AG04450 (cell line): ENCODE results near the gene SLC25A41. TPM values are rescaled to one million over a fixed set of nuclear protein-coding genes. Genes with fewer than 3 reads are reported as not detected.

Experiments
- CTCF ChIA-PET: fragments of 300-600, 350-600 bp; formaldehyde crosslinking; extraction: SDS; loops from one replicate; lab custom pipeline; 2022; ENCODE audit warnings: antibody characterized with exemption, inconsistent platforms; lab: Charles Lee
- POLR2A ChIA-PET: fragments of 350-600 bp; formaldehyde crosslinking; extraction: SDS; loops from one replicate; lab custom pipeline; 2021; ENCODE audit warnings: antibody characterized with exemption, inconsistent platforms; lab: Yijun Ruan, JAX
- DNase-seq: peaks from one replicate; pipeline ENCODE4 v3.0.0-alpha.2; 2011; ENCODE audit warnings: low read depth, low spot score
- H3K27ac ChIP-seq: one replicate; pipeline ENCODE4 v1.5.1; 2012; ENCODE audit warnings: low read depth, low read length, control low read depth
- H3K27me3 ChIP-seq: one replicate; pipeline ENCODE4 v1.6.0; 2012; ENCODE audit warnings: low read length; ENCODE audit not compliant: control insufficient read depth, insufficient read depth
- H3K4me3 ChIP-seq: 2 replicates; pipeline ENCODE4 v1.5.1; 2011; ENCODE audit warnings: mild to moderate bottlenecking, low read depth, low read length, control low read depth
- H3K9me3 ChIP-seq: 2 replicates; pipeline ENCODE4 v1.5.1; 2012; ENCODE audit warnings: low read length; ENCODE audit not compliant: control insufficient read depth, insufficient read depth
- polyA plus RNA-seq: library from polyadenylated mRNA; depleted of rRNA; stranded (reverse); fragments of >200 nt; gene quantifications from 2 replicates; pipeline ENCODE4 v1.2.3, GENCODE V29; 2011
- TF ChIP-seq, protein P1 (sequence below): IDR thresholded peaks from 2 replicates; pipeline ENCODE4 v1.5.1; 2011; ENCODE audit warnings: low read depth, low read length, control low read depth, inconsistent platforms

The SLC25A41 gene
- polyA plus RNA-seq, 1 experiment = not detected

DNA sequence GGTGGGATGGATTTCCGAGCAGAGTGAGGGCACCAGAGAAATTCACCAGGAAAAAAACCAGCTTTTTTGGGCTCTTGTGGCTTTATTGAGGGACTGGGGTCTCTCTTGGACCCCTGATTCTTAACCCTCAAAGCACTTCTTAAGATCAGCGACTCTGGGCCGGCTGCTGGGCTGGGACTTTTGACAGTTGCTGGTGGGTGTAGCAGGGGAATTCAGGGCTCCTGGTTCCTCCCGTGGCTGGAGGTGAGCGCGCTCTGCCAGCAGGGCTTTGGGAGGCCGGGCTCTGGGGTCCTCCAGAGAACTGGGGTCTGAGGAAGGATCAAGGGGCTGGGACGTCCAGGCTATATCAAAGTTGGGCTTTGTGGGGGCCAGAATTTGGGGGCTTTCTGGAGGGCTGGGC is 33.8 kb upstream of the SLC25A41 start:
- Histone ChIP-seq H3K27me3 (peaks cover 22% of the 10 kb centered on the region), H3K27ac (no peak overlapping the region), H3K9me3 (no peaks in the 10 kb centered on the region; the same call in 1 of the 2 replicates), H3K4me3 (no peak overlapping the region)
- CTCF ChIA-PET = no interaction called here
- POLR2A ChIA-PET = no interaction called here
- TF ChIP-seq, protein P1, sequence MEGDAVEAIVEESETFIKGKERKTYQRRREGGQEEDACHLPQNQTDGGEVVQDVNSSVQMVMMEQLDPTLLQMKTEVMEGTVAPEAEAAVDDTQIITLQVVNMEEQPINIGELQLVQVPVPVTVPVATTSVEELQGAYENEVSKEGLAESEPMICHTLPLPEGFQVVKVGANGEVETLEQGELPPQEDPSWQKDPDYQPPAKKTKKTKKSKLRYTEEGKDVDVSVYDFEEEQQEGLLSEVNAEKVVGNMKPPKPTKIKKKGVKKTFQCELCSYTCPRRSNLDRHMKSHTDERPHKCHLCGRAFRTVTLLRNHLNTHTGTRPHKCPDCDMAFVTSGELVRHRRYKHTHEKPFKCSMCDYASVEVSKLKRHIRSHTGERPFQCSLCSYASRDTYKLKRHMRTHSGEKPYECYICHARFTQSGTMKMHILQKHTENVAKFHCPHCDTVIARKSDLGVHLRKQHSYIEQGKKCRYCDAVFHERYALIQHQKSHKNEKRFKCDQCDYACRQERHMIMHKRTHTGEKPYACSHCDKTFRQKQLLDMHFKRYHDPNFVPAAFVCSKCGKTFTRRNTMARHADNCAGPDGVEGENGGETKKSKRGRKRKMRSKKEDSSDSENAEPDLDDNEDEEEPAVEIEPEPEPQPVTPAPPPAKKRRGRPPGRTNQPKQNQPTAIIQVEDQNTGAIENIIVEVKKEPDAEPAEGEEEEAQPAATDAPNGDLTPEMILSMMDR = no peak
- DNase-seq = no peak

DNA sequence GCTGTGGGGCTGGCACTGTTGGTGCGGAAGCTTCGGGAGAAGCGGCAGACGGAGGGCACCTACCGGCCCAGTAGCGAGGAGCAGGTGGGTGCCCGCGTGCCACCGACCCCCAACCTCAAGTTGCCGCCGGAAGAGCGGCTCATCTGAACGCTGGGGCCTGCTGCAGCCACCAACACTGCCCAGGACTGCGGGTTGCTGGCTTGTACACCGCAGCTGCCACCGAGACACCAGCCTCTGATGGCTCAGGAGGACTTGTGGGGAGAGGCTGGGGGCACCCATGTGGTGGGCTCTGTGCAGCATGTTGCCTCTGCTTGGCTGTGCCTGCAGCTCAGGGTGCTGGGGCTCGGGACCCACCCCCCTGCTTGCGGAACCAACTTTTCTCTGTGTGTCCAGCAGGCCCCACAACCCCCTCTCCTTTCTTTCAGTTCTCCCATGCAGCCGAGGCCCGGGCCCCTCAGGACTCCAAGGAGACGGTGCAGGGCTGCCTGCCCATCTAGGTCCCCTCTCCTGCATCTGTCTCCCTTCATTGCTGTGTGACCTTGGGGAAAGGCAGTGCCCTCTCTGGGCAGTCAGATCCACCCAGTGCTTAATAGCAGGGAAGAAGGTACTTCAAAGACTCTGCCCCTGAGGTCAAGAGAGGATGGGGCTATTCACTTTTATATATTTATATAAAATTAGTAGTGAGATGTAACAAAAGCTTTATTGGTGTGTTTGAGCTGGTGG is 33.1 kb upstream of the SLC25A41 start:
- TF ChIP-seq, protein P1 = no peak
- ChIA-PET CTCF (no interaction called here), POLR2A (no interaction called here)
- peaks cover 22% of the 10 kb centered on the region for H3K27me3 ChIP-seq
- H3K27ac ChIP-seq = no peak overlapping the region
- no peaks in the 10 kb centered on the region; the same call in 1 of the 2 replicates for H3K9me3 ChIP-seq
- DNase-seq = no peak
- no peak overlapping the region for H3K4me3 ChIP-seq

DNA sequence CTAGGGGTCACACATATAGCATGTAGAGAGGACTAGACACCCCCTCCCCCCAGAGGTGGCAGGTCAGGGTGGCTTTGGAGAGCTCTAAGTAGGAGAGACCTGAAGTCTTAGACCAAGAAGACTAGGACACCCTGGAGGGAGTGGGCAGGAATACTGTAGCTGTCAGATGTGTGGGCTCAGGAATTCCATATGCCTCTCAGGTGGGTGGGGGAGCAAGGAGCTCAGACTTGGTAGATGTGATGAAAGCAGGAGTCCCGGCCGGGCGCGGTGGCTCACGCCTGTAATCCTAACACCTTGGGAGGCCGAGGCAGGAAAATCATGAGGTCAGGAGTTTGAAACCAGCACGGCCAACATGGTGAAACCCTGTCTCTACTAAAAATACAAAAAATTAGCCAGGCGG is 32.1 kb upstream of the SLC25A41 start:
- H3K9me3 ChIP-seq = no peaks in the 10 kb centered on the region
- ChIA-PET POLR2A (no interaction called here), CTCF (no interaction called here)
- no peak overlapping the region for H3K4me3 ChIP-seq
- TF ChIP-seq, protein P1 = no peak
- H3K27me3 ChIP-seq = peaks cover 22% of the 10 kb centered on the region
- no peak overlapping the region for H3K27ac ChIP-seq
- DNase-seq = no peak

DNA sequence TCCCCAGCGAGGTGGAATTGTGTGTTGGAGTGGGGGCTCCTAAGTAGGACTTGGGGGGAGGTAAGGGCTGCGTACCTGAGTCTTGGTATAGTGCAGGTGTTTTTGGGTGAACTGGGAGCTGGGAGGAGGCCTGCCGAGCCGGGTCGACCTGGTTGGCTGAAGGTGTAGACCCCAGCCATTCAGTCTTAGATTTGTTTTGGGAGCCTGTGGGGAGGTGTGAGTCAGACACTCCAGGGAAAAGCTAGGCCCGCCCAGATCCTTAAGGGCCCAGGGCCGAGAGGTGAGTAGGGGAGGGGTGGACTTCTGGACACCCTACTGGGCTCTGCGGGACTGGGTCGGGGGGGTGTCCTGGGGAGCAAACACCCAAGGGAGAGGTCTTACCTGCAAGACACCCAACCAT is 31.4 kb upstream of the SLC25A41 start:
- CTCF ChIA-PET = no interaction called here
- no peak for DNase-seq
- TF ChIP-seq, protein P1 = no peak

DNA sequence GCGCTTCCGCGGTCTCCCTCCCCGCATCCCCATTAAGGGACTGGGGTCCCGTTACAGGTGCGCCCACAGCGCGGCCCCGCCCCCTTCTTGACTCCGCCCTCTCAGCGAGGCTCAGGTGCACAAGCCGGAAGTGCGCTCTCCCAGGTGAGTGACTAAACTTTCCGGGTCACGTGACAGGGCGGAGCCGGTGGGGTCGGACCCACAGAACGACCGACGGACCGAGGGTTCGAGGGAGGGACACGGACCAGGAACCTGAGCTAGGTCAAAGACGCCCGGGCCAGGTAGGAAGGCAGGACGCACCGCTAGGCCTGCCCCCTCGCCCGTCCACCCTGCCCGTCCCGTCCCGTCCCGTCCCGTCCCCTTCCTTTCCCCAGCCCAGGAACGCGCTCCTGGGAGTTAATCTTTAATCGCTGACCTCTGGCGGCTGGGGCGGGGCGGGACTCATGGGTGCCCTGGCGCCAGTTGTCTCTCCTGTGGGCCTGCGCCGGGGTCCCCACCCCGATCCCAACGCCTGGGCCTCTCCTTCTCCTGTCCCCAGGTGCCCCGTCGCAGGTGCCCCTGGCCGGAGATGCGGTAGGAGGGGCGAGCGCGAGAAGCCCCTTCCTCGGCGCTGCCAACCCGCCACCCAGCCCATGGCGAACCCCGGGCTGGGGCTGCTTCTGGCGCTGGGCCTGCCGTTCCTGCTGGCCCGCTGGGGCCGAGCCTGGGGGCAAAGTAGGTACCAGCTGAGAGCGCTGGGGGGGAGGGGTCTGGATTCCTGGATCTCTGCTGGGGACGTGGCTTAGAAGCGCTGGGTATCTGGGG is 30.7 kb upstream of the SLC25A41 start, which contains the start of gene CRB3:
Gene CRB3 (plus strand): TSS at position 202 of the 804 bp plus-strand sequence. CDS start 431 bp downstream, at position 633.
- H3K27me3 ChIP-seq = peaks cover 19% of the 10 kb centered on the region
- H3K4me3 ChIP-seq = no peak within 1 kb of the TSS
- H3K27ac ChIP-seq = no peak within 1 kb of the TSS
- TF ChIP-seq, protein P1 = no peak
- DNase-seq = no peak
- H3K9me3 ChIP-seq = no peaks in the 10 kb centered on the region; the same call in 1 of the 2 replicates
- CTCF ChIA-PET = no interaction called here
- POLR2A ChIA-PET = no interaction called here

More for the DNA sequence above, 31.4 kb upstream of the SLC25A41 start:
- H3K9me3 ChIP-seq = no peaks in the 10 kb centered on the region
- H3K27ac ChIP-seq = no peak overlapping the region
- peaks cover 19% of the 10 kb centered on the region for H3K27me3 ChIP-seq
- no peak overlapping the region for H3K4me3 ChIP-seq
- POLR2A ChIA-PET = no interaction called here
